Posterior cingulate gyrus (tissue), 11 donors: ENCODE results near the gene LDLRAD3.

Source experiments
- DNase-seq, 10 donors: peaks; one replicate each; pipeline versions ENCODE4 v3.0.0 to v3.0.0-alpha.2; 2020 to 2021; ENCODE audit warnings: mixed read lengths in 3 of 10
- intact Hi-C: fragments of 100-400 bp; cut with DNase I; formaldehyde crosslinking; loops from one replicate; pipeline ENCODE4 v1.15.1; 2023

The LDLRAD3 gene

DNA sequence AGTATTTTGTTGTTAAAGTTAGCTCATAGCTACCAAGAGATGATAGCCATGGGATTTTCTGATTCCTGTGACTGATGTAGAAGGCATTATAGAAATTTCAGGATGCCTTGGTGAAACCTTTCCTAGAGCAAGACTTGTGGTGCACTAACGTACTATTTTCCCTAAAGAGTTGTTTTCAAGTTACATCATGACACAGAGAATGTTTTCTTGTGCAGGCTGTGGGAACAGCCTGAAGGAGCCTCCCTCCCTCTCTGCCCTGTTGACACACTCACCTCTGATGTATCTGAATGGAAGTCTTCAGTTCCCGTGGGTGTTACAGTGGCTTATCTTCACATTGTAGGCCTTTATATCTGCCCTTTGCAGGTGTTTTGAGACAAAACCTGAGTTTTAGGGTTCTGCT is 121.6 kb downstream of the LDLRAD3 start:
- no peak for DNase-seq
- intact Hi-C loops, result no loop called here

DNA sequence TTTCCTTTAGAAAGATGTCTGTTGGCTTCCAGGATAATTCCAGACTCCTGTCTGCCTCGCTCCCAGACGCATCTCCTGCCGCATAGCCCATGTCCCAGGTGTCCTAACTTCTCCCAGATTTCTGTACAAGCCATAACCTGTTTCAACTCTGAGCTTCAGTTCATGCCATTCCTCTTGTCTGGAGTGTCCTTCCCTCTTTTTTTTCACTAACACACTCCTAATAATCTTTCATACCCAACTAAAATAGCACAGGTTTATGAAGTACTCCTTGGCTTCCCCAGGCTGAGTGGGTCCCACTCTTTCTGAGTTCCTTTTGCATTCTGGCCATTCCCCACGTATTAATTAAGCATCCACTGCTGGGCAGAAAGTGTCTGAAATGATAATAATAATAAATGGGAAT is 123.0 kb downstream of the LDLRAD3 start:
- intact Hi-C loops, result no loop called here
- DNase-seq, result no peak

DNA sequence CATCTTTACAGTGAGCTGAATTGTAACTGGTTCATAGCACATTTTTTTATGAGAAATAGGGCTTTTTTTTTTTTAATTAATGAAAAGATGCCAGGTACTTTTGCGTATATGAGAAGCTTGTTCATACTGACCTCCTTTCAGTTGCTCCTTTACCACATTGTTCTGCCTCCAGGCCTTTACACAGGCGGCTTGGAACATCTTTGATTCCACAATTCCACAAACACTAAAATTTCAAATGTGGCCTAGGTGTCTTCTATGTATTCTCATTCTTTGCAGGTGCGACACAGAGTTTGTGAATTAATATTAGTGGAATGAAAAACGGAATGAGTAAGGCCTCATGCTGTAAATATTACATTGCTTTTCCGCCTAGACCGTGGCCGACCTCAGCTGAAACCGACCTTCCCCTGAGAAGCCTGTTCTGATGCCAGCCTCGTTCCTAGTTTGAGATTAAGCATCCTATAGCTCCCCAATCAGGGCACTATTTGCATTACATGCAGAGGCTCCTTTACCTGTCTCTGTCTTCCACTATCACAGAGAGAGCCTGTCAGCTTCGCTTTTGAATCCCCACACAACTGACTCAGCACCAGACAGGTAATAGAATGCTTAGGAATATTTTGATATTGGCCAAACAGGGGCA is 125.8 kb downstream of the LDLRAD3 start:
- no peak for DNase-seq
- intact Hi-C loops, result no loop called here

DNA sequence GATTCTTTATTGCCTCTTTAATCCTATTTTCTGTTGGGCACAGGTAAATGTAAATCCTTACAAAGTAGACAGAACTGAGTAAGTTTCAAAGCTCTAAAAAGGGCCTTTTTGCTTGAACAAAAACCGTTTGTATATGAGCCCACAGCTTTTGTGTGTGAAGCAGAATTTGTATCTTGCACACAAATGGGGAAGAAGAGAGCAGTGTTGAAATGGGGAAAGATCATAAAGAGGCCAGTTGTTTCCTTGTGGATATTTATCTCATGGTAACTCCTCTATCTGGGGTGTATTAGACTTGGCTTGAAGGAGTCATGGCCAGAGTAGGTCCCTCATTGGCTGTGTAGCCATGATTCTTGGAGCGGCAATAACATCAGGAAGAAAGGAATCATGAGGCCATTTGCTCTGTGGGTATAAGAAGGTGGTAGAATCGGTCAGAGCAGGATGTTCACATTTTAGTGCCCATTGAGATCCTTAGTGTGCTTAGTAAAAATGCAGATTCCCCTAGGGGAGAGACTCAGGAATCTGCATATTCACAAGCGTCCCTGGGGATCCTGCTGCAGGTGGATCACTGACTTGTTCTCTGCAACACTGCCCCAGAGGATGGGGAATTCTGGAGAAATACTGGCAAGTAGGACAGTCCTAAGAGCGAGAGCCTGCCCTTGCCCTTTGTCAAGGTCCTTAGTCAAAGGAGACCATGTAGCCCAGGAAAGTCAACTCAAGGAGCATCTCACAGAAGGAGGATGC is 126.5 kb downstream of the LDLRAD3 start:
- intact Hi-C loops, result no loop called here
- DNase-seq, result no peak

DNA sequence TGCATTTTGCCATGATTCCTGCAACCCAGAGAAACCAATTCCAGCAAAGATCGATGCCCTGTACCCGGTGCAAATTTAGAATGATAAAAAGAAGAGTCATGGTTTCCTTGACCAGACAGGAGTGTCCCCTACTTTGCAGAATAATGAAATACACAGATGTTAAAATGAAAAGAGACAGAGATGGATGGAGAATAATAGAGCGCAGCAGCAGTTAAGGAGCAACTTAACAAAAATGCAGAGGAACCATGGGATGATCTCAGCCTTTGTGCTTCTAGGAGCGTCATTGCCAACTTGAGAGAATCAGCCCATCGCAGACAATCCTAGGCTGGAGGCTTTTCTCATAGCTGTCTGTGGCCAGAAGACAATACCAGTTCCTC is 127.1 kb downstream of the LDLRAD3 start:
- intact Hi-C loops, result no loop called here
- no peak for DNase-seq

GRCh38 chr11:36071917-36072500 is 128.1 kb downstream of the LDLRAD3 start:
- intact Hi-C loops, result no loop called here
- DNase-seq, result no peak

DNA sequence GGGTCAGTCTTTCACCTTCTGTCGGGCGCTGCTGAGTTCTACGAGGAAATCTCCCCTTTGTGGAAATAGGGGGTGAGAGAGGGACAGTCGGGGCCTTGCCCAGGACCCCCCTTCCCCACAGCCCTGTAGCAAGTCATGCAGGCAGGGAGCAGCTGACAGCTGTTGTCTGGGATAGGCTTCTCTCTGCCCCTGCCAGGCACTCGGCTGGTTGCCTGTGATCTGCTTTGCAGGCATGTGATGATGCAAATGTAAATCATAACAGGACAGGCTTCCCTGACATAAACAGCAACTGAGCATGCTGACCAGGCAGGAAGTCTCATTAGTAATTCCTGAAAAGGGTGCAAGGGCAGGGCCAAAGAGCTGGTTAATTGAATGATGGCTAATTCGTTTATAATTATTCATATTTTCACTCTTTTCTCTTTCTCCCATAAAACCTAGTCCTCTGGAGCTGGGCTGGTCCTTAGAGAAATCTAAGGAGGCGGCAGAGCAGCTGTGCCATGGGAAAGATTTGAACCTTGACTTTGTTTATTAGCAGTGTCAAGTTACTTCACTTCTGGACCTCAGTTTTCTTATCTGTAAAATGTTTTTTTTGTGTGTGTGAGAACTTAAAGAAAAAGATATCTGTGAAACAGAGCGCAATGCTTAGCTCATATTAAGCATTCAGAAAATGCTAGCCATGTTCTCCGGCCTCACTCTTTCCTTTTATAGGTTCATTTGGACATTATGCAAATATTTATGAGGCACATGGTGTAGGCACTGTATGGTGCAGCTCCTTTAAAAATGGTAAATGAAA is 129.7 kb downstream of the LDLRAD3 start:
- DNase-seq, result peak; percentile 25 to 95 (median 66)
- intact Hi-C loops, result no loop called here

DNA sequence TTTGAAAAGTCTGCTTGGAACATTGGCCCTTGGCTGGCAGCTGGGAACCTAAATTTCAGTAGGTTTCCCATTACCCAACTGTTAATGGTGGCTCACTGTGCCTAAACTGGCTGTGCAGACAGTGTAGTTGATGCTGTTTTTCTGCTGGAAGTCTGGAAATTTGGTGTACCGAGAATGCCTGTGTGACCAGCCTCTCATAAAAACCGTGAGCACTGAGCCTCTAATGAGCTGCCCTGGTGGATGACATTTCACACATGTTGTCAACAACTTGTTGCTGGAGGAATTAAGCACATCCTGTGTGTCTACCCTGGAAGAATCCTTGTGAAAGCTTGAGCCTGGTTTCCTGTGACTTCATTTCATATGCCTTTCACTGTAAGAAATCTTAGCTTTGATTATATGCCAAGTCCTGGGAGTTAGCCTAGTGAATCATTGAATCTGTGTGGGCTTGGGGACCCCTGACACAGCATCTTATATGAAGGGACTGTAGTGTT is 131.1 kb downstream of the LDLRAD3 start:
- DNase-seq, result no peak
- intact Hi-C loops, result no loop called here

- intact Hi-C loops, result no loop called here
- DNase-seq, result no peak
Measured at GRCh38 chr11:36077368-36077767, 133.5 kb downstream of the LDLRAD3 start.

DNA sequence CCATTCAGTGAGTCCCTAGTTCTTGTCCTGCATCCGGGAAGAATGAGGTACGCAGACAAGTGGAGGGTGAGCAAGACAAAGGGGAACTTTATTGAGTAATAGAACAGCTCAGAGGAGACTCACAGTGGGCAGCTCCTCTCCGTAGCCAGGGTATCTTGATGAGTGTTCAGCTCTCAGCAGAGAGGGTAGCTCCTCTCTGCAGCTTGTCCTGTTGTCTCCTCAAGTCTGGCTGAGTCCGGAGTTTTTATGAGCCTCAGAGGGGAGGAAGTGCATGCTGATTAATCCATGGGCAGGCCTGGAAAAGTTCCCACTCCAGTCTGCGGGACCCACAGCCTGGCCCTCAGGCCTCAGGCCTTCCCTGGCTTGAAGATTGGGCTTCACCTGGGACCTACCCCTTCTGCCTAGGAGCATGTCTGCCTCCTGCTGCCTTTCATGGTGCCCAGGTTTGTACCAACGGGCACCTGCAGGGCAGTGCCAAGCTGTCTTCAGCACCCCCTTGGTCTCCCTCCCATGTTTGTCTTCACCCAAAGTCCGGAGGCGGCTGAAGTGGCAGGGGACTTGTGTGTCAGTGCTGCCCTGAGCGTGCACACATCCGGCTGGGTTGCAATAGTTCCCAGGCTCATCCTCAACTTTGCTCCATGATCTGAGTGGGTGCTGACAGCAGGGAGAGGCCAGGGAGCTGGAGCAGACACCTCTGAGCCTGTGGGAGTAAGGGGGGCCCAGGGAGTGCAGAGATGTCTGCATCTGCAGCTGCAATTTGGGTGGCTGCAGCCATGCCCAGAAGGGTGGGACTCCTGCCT is 134.2 kb downstream of the LDLRAD3 start:
- intact Hi-C loops, result no loop called here
- no peak for DNase-seq

- DNase-seq, result peak in 1 of 10 donors; percentile 76
- intact Hi-C loops, result no loop called here
Measured at GRCh38 chr11:36078686-36079055, 134.8 kb downstream of the LDLRAD3 start.

- DNase-seq, result no peak
- intact Hi-C loops, result no loop called here
Measured at GRCh38 chr11:36079878-36080675, 136.2 kb downstream of the LDLRAD3 start.

- intact Hi-C loops, result no loop called here
- DNase-seq, result peak in 5 of 10 donors; percentile 30 to 86 (median 54)
Measured at GRCh38 chr11:36081274-36081945, 137.5 kb downstream of the LDLRAD3 start.

DNA sequence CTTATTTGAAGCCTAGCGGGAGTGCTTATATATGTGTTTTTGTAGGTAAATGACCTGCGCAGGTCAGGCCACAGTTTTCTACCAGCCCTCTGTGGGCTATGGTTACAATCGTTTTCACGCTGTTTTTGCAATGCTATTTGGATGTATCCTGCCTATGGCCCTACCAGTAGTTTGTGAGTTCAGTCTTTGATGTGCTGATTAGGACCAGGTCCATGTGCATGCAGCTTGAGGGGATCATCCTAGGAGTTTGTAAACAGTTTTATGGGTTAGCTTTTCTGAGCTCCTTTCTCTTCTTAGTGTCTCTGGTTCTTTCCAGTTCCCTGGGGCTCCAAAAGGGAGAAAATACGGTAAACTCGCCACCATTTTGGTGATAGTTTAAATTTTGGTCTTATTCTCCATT is 142.5 kb downstream of the LDLRAD3 start:
- intact Hi-C loops, result no loop called here
- no peak for DNase-seq

GRCh38 chr11:36088266-36088972 is 144.6 kb downstream of the LDLRAD3 start:
- no peak for DNase-seq
- intact Hi-C loops, result no loop called here

DNA sequence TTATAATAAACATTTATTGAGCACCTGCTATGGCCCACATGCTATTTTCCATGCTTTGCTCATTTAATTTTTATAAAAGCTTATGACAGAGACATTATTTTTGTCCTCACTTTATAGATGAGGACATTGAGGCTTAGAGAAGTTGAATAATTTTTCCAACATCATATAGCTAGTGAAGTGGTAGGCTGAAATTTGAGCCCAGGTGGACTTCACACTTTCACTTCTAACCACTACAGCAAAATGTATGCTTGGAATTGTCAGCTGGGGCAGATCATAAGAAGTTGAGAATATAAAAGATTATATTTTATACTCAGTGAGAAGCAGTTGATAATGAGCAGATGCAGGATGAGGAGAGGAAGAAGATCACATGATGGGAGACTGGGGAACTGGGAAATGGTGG is 146.1 kb downstream of the LDLRAD3 start:
- intact Hi-C loops, result no loop called here
- DNase-seq, result no peak

- intact Hi-C loops, result no loop called here
- no peak for DNase-seq
Measured at GRCh38 chr11:36090356-36091109, 146.7 kb downstream of the LDLRAD3 start.
